Kasumi-1 (cell line): ENCODE data around the gene SPTLC2.

Experiments
- DNase-seq, 2 experiments: peaks; one replicate each; lab custom pipeline; 2025; lab: John Stamatoyannopoulos, UW

Gene SPTLC2

GRCh38 chr14:77505031-77505430 lies 111.4 kb downstream of the SPTLC2 start:
- DNase-seq = no peak

- no peak for DNase-seq
These were observed 113.3 kb downstream of the SPTLC2 start for GRCh38 chr14:77503138-77503537.

- no peak for DNase-seq
These were observed 114.2 kb downstream of the SPTLC2 start for GRCh38 chr14:77502109-77502782.

GRCh38 chr14:77498984-77499527 lies 117.4 kb downstream of the SPTLC2 start:
- DNase-seq = peak; percentile 14 to 17

GRCh38 chr14:77498120-77498979 lies 118.1 kb downstream of the SPTLC2 start, which contains the start of gene ISM2:
Gene ISM2 (minus strand): TSS chr14:77498816. CDS start chr14:77498793, 23 bp downstream.
- DNase-seq = peak in 1 of 2 experiments; percentile 20

GRCh38 chr14:77495334-77495733 lies 121.1 kb downstream of the SPTLC2 start:
- no peak for DNase-seq

GRCh38 chr14:77491056-77491455 lies 125.4 kb downstream of the SPTLC2 start:
- no peak for DNase-seq

- DNase-seq = no peak
These were observed 126.0 kb downstream of the SPTLC2 start for GRCh38 chr14:77490347-77490986.

- DNase-seq = no peak
These were observed 127.4 kb downstream of the SPTLC2 start for GRCh38 chr14:77489041-77489440.

GRCh38 chr14:77488558-77488957 lies 127.9 kb downstream of the SPTLC2 start:
- DNase-seq = no peak

- no peak for DNase-seq
These were observed 130.3 kb downstream of the SPTLC2 start for GRCh38 chr14:77485901-77486678.

GRCh38 chr14:77485256-77485655 lies 131.2 kb downstream of the SPTLC2 start:
- no peak for DNase-seq

GRCh38 chr14:77482422-77482821 lies 134.0 kb downstream of the SPTLC2 start:
- DNase-seq = no peak

GRCh38 chr14:77478796-77479195 lies 137.6 kb downstream of the SPTLC2 start:
- no peak for DNase-seq

- no peak for DNase-seq
These were observed 138.4 kb downstream of the SPTLC2 start for GRCh38 chr14:77478029-77478428.

- DNase-seq = no peak
These were observed 140.9 kb downstream of the SPTLC2 start for GRCh38 chr14:77475432-77476115.

- no peak for DNase-seq
These were observed 141.8 kb downstream of the SPTLC2 start for GRCh38 chr14:77474479-77475177.

- DNase-seq = no peak
These were observed 142.5 kb downstream of the SPTLC2 start for GRCh38 chr14:77473921-77474320.

GRCh38 chr14:77470224-77470870 lies 146.1 kb downstream of the SPTLC2 start:
- no peak for DNase-seq

- no peak for DNase-seq
These were observed 146.9 kb downstream of the SPTLC2 start for GRCh38 chr14:77469539-77469938.
